Measurements from ENCODE around the gene KCNJ1.

KCNJ1 gene

GRCh38 chr11:128894685-128895084, 27.6 kb upstream of the KCNJ1 start:
- no peak for DNase-seq (ENCODE audit: low read depth)
- H3K4me3 ChIP-seq (ENCODE audit: low read depth, low read length) = no peak overlapping the region

DNA sequence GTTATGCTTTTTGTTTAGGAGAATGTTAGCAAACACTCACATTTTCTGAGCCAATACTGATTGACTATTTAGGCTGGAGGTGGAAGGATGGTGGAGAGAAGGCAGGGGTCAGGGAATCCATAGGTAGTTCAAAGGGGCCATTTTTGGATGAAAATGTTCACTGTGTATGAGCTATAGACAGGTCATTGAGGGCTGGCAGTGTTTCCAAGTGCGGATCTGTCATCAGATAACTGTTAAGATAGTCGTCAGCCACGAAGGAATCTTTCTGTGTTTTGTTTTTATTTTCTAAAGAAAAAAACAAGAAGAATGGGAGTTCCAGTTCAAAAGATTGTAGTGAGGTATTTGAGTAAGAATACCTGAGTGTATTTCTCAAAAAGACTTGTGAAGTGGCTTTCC, 27.2 kb upstream of the KCNJ1 start:
- H3K4me3 ChIP-seq (ENCODE audit: low read depth, low read length) = no peak overlapping the region
- no peak for DNase-seq (ENCODE audit: low read depth)
- TF ChIP-seq CTCF (IDR thresholded peaks at IDR 0.05; ENCODE audit: control insufficient read depth, extremely low read depth, insufficient read depth) = no peak

More at GRCh38 chr11:128894685-128895084, 27.6 kb upstream of the KCNJ1 start:
- TF ChIP-seq CTCF (IDR thresholded peaks at IDR 0.05; ENCODE audit: control insufficient read depth, extremely low read depth, insufficient read depth) = no peak

DNA sequence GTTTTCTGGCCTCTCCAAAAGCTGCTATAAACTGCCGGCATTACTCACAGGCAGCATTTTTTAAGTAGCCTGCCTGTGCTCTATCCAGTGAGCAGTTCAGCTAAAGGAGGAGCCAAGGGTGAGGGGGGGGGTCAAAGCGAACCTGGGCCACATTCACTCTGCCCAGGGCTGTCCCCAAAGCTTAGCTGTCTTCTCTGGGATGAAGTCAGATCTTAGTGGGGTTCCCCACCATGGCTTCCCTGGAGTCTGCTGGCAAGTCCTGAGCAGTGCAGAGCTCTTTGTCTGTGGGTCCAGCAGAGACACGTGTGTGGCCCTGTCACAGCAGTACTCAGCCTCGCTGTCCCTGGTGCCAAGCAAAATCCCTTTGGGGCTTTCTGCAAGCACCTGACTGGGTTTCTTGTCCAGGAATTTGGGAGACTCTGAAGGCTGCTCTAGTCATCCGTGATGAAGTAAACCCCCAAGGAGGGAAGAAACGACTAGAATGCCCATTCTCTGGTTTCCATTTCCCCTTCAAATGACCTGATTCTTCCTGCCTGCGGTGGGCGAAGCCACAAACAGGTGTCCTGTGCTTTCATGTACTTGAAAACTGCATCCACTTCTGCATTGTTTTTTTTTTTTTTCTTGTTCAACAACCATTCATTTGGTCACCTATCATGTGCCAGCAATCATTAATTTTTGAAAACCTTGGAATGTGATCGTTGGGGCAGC, 26.6 kb upstream of the KCNJ1 start:
- no peak overlapping the region for H3K4me3 ChIP-seq (ENCODE audit: low read depth, low read length)
- TF ChIP-seq CTCF (IDR thresholded peaks at IDR 0.05; ENCODE audit: control insufficient read depth, extremely low read depth, insufficient read depth) = no peak
- DNase-seq (ENCODE audit: low read depth) = no peak

DNA sequence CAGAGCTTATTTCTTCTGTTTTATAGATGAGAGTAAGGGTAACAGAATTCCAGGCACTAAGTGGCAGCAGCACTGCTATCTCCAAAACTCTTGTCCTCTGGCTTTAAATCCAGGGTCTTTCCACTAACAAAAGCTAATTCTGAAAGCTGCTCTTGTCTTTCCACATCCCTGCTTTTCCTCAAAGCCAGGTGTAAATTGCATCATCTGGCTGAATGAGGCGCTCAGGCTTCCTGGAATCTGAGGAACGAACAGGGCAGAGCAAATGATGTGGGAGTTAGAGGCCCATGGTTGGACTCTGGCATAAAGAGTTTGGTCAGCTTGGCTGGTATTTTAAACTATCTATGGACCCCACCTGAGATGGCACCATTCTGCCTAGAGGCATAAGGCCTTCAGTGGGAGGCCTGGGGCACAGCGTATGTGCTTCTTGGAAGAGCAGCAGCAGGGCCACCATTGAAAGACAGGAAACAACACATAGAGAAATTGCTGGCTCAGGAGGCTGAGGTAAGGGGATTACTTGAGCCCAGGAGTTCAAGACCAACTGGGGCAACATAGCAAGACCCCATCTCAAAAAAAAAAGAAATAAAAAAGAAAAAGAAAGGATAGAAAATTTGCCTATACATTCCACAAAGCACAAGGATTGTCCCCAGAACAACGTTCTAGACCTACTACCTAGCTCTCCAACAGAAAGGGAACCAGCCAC, 25.9 kb upstream of the KCNJ1 start:
- no peak for TF ChIP-seq CTCF (IDR thresholded peaks at IDR 0.05; ENCODE audit: control insufficient read depth, extremely low read depth, insufficient read depth)
- no peak overlapping the region for H3K4me3 ChIP-seq (ENCODE audit: low read depth, low read length)
- DNase-seq (ENCODE audit: low read depth) = no peak

DNA sequence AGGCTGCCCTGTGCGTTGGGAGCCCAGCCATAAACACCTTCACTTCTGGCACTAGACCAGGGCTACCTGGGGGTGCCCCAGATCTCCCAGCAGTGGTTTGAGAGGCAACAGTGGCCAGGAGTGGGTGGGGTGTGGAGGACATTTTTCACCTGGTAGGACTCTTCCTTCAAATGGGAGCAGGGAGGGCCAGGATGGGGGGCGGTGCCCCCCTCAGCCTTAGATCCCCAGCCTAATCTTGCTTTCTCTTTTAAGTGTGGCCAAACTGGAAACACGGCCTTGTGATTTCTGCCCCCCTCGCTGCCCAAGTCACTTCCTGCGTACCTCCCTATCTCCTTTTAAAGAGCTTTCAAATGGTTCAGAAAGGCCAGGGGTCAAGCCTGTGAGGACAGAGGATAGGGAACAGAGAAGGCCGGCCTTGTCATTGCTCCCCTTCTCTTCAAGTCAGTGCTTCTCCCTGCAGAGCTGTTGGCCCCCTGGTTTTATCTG, 24.9 kb upstream of the KCNJ1 start:
- no peak for TF ChIP-seq CTCF (IDR thresholded peaks at IDR 0.05; ENCODE audit: control insufficient read depth, extremely low read depth, insufficient read depth)
- DNase-seq (ENCODE audit: low read depth) = no peak
- no peak overlapping the region for H3K4me3 ChIP-seq (ENCODE audit: low read depth, low read length)

- TF ChIP-seq CTCF (IDR thresholded peaks at IDR 0.05; ENCODE audit: control insufficient read depth, extremely low read depth, insufficient read depth) = no peak
- peak within 1 kb of the TSS; percentile 47 for H3K4me3 ChIP-seq (ENCODE audit: low read depth, low read length)
- no peak for DNase-seq (ENCODE audit: low read depth)
Measured at GRCh38 chr11:128890543-128891368, 23.7 kb upstream of the KCNJ1 start, which contains the start of gene KCNJ5. Gene KCNJ5, plus strand, starts transcription at chr11:128891356. Its CDS starts 19,918 bp downstream, at chr11:128911274.

All from LNCaP clone FGC (cell line).